ENCODE data around the gene SLC27A3.
"Not testable (repeated sequence)": the region's sequence is repeated elsewhere in the genome, so short reads cannot be mapped to it uniquely, and the experiment has no call there.

SLC27A3 gene

DNA sequence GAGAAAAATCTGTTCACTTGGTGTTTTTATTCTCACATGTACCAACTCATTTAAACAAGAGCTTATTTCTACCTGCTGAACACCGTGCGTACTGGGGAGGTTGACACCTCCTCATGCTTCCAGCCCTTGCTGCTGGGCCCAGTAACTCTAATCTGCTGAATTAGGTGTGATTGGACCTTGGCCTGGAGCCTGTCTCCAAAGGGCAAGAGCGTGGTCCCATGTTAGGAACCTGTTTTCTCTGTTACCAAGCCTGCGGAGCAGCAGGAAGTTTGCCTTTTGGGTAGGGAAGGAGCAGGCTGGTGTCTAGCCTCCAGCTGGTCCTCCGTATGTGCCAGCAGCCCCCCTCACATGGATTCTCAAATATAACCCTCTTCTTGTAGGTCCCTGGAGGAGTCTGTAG, 10.9 kb upstream of the SLC27A3 start:
- DNase-seq: no peak

DNA sequence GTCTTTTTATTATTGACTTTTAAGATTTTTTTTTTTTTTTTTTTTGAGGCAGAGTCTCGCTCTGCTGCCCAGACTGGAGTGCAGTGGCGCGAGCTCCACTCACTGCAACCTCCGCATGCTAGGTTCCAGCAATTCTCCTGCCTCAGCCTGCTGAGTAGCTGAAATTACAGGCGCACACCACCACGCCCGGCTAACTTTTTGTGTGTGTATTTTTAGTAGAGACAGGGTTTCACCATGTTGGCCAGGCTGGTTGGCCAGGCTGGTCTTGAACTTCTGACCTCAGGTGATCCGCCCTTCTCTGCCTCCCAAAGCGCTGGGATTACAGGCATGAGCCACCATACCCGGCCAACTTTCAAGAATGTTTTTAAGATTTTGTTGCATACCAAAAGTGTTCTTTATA, 8.5 kb upstream of the SLC27A3 start:
- DNase-seq: not testable (repeated sequence)

DNA sequence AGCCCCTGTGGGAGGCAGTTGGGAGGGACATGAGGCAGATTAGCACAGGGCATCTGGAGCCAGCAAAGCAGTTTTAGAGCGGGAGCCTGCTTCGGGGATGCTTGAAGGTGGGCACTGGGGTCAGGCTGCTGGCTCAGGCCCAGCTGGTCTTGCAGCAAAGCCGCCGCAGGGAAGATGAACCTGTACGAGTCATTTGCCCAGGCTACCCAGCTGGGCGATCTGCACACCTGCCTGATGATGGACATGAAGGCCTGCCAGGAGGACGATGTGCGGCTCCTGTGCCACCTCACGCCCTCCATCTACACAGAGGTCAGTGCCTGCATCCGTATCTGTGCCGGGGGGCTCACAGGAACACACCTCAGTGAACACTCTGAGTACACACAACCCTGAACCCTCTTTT, 7.7 kb upstream of the SLC27A3 start:
- no peak for DNase-seq

DNA sequence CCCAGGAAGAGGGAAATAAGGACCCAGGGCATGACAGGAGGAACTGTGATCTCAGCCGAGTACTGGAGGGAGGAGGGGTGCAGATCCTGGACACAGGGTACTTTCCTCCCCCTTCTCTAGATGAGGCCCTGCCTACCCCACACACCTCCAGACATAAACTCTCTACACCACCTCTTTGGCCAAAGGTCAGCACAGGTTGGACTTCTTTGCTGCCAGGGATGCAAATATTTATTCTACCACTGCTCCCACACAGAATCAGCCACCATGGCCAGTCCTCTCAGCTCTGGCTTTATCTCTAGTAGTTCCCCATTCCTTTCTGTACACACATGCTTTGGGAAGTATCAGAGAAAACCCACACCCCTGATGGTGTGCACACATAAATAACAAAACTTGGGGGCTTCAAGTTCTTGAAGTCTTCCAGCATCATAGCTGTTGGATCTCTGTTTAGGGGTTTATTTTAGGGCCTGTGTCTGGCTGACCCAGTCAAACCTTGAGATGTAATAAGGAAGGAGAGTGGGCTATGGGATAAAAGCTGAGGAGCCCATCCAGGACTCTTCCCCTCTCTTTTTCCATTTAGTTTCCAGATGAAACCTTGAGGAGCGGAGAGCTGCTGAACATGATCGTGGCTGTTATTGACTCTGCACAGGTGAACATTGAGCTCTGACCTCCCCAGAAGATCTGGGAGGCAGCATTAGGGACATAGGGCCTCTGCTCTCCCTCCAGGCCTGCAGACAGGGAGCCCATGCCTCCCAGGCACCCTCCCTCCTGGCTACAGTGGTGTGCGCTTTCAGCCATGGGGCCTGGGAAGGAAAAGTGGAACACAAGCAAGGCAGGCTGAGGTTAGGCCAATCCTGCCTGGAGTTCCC, 6.7 kb upstream of the SLC27A3 start:
- DNase-seq: no peak

DNA sequence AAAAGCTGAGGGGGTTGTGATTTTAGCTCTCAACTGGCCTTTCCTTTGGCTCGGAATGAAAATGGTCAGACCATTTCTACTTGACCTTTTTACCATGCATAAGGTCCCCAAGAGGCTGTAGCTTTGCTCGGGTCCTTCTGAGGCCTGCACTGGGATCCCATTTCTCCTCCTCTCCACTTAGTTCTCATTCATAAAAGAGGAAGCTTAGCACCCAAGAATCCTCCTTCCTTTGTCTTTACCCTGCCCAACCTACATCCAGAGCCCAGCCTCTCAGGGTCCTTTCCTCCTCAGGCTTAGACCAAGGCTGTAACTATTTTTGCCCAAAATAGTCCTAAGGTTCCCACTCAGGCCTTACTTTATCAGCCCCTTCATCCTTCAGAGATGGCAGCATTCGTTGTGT, 6.0 kb upstream of the SLC27A3 start:
- no peak for DNase-seq

DNA sequence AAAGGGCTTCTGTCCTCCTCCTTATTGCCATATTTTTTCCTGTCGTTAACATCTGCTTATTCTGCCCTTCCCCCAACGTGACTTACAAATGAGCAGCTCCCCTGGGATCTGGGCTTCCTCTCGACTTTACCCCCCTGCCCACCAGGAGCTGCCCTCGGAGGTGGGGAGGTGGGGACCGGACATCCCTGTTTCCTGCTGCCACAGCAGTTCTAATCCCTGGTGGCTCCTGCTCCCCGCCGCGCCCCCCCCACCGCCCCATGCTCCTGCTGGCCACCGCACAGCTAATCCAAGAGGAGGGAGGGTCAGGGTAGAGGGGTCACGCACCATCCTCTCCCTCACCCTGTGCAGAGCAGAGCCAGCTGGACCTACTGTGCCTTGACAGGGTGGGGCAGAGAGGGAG, 4.4 kb upstream of the SLC27A3 start:
- DNase-seq: no peak

DNA sequence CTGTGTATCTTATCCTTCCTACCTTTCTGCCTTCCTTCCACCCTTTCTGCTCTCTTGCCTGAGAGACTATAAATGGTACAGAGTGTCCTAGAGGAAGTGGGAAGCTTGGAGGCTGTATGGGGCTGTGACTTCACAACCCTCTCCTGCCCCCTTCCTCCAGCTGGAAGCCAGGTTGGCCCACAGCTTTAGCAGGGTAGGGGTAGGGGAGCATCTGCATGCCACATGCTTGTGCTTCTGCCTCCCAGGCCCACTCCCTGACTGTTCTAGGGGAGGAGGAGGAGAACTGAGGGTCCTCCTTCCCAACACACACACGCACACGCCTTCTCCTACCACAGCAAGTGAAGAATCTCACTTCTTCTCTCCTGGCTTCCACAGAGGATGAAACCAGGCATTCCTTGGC, 3.9 kb upstream of the SLC27A3 start:
- no peak for DNase-seq

DNA sequence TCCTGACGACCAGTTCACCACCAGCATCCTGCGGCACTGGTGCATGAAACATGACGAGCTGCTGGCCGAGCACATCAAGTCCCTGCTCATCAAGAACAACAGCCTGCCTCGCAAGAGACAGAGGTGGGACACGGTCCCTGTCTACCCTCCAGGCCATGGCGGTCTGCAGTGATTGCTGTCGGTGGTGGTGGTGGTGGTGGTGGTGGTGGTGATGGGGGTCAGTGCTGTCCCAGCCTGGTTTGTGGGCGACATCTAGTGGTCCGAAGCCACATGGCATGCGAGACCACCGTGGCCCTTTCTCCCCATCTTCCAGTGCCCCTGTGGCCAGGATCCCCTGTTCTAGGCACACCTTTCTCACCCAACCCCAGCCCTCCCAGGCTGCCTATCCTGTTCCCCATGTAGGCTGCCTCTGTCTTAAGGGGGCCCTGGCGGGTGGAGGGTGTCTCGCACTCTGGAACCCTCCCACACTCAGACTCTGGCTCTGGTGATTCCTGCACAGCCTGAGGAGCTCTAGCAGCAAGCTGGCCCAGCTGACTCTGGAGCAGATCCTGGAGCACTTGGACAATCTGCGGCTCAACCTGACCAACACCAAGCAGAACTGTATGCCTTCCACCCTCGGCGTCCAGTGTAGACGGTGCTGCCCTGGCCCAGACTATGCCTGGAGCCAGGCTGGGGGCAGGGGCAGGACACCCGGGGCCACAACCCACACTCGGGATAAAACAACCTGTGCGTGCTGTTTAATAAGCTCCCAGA, 3.2 kb upstream of the SLC27A3 start:
- DNase-seq: no peak

DNA sequence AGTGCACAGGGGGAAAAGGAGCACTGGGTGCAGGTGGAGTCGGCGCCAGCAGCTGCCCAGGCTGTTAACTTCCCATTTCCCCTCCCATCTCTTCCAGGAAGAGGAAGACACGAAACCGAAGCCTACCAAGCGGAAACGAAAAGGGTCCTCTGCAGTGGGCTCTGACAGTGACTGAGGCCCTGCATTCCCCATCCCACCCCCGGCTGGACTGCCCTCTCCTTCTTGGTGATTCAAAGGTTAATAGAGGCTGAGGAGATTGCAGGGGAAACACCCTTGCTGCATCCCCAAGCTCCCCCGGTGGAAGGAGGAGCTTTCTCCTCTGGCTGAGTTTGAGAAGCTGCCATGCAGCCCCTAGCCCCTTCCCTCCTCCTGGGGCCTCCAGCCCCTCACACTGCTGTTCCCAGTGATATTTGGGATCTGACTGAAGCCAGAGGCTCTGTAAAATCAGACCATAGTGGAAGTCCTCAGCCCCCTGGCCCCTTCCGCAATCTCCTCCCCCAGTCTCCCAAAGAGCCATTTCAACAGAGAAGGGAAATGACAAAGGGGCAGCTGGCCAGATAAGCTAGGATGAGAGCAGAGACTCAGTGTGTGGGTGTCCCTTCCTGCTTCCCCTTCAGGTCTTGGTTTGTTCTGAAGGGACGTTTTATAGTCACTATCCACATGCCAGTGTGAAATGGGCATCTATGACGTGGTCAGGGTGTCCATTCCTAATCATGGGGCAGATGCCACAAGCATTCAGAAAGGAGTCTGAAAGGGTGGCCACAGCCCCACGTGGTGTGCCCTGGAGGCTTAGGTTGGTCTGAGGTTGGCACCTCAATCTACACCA, 1.9 kb upstream of the SLC27A3 start:
- no peak for DNase-seq

DNA sequence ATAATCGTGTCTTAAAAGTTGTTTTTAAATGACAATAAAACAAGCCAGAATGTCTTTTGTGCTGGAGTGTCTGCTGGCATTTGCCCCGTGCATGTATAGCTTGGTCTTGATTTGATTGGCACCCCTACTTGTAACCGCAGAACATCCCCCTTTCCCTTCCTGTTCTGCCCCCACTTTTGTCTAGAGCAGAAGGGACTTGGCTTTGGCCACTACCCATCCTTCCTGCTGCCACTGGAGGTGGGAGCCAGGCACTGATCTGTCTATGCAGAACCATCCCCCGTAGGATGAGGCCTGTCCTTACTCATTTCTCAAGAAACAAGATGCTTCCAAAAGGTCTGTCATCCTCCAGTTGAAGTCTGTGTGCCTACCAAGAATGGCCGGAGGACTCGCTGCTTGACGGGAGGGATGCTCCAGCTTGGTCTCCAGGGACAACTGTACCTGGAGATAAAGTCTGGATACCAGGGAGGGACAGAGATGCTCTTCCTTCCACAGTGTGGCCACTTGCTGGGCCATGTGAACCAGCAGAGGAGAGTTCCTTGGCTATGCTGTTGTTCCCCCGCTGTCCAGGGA, 1.1 kb upstream of the SLC27A3 start:
- no peak for DNase-seq

DNA sequence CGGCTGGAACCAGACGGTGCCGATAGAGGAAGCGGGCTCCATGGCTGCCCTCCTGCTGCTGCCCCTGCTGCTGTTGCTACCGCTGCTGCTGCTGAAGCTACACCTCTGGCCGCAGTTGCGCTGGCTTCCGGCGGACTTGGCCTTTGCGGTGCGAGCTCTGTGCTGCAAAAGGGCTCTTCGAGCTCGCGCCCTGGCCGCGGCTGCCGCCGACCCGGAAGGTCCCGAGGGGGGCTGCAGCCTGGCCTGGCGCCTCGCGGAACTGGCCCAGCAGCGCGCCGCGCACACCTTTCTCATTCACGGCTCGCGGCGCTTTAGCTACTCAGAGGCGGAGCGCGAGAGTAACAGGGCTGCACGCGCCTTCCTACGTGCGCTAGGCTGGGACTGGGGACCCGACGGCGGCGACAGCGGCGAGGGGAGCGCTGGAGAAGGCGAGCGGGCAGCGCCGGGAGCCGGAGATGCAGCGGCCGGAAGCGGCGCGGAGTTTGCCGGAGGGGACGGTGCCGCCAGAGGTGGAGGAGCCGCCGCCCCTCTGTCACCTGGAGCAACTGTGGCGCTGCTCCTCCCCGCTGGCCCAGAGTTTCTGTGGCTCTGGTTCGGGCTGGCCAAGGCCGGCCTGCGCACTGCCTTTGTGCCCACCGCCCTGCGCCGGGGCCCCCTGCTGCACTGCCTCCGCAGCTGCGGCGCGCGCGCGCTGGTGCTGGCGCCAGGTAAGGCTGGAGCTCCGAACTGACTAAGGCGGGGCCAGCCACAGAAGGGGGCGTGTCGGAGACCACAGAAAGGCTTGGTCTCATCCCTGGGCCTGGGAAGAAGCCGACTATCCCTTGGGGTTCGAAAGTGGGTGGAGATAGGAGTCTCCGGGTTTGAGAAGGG, 486 bp downstream of the SLC27A3 start:
- DNase-seq: peak; percentile 30

DNA sequence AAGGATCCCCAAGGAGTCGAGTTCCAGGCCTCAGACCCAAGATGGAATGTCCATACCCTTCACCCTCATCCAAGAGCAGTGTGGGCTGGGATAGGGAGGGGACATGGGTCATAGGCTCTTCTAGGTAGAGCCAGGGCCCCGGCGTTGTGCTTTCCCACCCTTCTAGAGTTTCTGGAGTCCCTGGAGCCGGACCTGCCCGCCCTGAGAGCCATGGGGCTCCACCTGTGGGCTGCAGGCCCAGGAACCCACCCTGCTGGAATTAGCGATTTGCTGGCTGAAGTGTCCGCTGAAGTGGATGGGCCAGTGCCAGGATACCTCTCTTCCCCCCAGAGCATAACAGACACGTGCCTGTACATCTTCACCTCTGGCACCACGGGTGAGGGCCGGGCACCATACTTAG, 1.1 kb downstream of the SLC27A3 start:
- no peak for DNase-seq

DNA sequence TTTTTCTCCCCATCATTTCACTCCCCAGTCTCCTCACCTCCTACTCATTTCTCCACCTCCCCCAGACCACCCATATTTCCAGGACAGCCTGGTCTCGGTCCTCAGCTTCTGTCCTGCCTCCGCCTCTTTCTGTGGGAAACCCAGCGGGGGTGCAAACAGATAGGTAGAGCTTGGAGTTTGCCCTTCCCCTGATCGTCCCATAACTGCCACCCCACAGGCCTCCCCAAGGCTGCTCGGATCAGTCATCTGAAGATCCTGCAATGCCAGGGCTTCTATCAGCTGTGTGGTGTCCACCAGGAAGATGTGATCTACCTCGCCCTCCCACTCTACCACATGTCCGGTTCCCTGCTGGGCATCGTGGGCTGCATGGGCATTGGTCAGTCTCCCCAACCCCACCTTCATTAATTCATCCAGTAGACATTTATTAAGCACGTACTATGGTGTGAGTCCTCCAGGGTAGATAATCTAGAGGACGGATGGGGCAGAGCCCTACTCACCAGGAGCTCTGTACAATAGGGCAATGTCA, 1.7 kb downstream of the SLC27A3 start:
- DNase-seq: no peak

DNA sequence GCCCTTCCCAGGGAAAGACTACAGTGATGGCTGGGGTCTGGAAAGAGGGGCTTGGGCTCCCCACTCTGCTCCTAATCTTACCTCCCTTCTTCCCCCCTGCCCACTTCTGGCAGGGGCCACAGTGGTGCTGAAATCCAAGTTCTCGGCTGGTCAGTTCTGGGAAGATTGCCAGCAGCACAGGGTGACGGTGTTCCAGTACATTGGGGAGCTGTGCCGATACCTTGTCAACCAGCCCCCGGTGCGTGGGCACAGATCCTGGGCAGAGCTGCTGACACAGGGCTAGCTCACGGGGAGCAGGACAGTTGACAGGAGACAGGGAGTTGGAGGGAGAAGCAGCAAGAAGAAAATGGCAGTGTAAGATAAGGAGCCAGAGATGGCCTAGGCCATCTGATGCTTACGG, 2.4 kb downstream of the SLC27A3 start:
- DNase-seq: no peak

DNA sequence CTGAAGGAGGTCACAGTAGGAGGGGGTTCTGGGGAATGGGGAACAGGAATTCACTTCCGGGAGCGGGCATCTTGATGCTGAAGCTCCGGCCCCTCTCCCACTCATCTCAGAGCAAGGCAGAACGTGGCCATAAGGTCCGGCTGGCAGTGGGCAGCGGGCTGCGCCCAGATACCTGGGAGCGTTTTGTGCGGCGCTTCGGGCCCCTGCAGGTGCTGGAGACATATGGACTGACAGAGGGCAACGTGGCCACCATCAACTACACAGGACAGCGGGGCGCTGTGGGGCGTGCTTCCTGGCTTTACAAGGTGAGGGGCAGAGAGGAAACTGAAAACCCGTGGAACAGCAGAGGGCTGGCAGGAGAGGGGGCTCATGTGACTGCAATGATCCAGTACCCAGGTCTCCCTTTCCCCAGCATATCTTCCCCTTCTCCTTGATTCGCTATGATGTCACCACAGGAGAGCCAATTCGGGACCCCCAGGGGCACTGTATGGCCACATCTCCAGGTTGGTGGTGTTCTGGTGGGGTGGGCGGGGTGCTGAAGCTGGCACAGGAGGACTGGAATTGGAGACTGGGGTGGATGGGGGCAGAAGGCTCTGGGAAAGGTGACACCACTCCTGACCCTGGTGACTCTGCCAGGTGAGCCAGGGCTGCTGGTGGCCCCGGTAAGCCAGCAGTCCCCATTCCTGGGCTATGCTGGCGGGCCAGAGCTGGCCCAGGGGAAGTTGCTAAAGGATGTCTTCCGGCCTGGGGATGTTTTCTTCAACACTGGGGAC, 3.0 kb downstream of the SLC27A3 start:
- no peak for DNase-seq

DNA sequence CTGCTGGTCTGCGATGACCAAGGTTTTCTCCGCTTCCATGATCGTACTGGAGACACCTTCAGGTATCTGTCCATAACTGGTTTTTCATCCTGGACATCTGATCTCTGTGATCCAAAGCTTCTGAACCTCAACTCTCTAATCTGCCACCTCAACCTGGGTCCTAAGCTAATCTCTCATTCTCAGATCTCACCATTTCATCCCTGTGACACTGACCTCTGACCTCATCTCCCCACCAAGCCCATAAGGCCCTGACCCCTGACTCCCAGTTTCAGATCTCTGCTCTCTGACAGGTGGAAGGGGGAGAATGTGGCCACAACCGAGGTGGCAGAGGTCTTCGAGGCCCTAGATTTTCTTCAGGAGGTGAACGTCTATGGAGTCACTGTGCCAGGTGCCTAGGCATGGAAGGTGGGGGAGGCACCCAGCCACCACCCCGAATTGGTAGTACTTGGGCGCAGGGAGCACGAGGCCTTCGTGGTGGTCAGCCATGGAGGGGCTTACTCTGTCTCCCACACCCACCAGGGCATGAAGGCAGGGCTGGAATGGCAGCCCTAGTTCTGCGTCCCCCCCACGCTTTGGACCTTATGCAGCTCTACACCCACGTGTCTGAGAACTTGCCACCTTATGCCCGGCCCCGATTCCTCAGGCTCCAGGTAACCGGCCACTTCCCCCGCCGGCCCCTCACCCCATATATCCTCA, 3.8 kb downstream of the SLC27A3 start:
- DNase-seq: no peak

DNA sequence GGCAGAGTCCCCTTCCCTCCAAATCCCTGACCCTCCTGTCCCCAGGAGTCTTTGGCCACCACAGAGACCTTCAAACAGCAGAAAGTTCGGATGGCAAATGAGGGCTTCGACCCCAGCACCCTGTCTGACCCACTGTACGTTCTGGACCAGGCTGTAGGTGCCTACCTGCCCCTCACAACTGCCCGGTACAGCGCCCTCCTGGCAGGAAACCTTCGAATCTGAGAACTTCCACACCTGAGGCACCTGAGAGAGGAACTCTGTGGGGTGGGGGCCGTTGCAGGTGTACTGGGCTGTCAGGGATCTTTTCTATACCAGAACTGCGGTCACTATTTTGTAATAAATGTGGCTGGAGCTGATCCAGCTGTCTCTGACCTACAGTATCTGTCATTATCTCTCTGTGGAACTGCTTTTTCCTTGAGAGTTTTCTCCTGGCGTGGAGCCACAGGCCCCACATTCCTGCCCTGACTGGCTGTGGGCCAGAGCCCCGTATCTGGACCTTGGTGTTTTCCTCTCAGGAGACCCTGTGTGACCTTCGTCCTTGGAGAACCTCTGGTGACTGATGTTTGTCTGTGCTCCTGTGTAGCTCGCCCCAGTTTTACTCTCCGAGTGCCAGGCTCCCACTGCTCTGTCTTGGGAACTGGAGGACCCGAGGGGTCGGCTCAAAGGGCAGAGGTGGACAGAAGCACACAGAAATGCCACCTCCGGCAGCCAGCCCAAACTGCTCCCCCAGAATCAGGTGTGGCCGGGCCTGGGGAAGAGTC, 4.8 kb downstream of the SLC27A3 start:
- DNase-seq: no peak

DNA sequence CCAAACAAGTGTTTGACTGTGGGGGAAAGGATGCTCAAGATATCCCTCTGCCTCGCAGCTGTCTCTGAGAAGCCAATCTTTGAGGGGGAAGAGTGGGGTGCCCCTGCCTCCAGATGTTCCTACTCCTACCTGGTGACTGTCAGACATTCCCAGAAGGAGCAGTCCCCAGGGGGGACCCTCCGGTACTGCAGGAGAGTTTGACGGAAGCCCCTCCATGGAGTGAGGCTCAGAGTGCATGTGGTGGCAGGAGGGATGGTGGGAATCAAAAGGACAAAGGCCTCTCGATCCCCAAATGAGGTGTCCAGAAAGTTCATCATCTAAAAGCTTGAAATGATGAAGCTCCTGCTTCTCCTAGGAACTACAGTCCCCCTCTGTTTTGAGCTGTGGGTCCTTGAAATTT, 5.3 kb downstream of the SLC27A3 start:
- no peak for DNase-seq

DNA sequence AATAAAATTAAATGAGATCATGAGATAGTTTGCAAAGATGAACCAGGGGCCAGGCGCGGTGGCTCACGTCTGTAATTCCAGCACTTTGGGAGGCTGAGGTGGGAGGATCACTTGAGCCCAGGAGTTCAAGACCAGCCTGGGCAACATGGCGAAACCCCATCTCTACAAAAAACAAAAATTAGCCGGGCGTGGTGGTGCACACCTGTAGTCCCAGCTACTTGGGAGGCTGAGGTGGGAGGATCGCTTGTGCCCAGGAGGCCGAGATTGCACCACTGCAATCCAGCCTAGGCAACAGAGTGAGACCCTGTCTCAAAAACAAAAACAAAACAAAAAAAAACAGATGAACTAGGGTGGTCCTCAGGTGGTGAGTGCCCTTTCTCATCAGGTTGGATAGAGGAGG, 7.4 kb downstream of the SLC27A3 start:
- not testable (repeated sequence) for DNase-seq

All from NCI-H1417 treated with DMSO at 0.1 percent for 48 hours (cell line).